AG04449 (cell line): Measurements from ENCODE around the gene ALG2.
A peak's percentile ranks its signal among the peaks of the same experiment; 100 is the strongest.

Source experiments
- CTCF ChIA-PET: fragments of 350-600 bp; formaldehyde crosslinking; extraction: SDS; loops from one replicate; lab custom pipeline; 2021; ENCODE audit warnings: antibody characterized with exemption; lab: Yijun Ruan, JAX
- POLR2A ChIA-PET: fragments of 400-600, 350-600 bp; formaldehyde crosslinking; extraction: SDS; loops from one replicate; lab custom pipeline; 2020; ENCODE audit warnings: antibody characterized with exemption, inconsistent platforms; lab: Yijun Ruan, JAX
- DNase-seq: peaks from one replicate; pipeline ENCODE4 v3.0.0-alpha.2; 2010; ENCODE audit warnings: low read depth, low spot score
- H3K4me3 ChIP-seq: 2 replicates; pipeline ENCODE4 v1.5.1; 2011; ENCODE audit warnings: low read depth, mild to moderate bottlenecking, control low read depth, low read length
- CTCF ChIP-seq: IDR thresholded peaks from one replicate; pipeline ENCODE4 v1.5.1; 2011; ENCODE audit warnings: mild to moderate bottlenecking, moderate library complexity, low read length, control low read depth, inconsistent platforms; ENCODE audit not compliant: insufficient read depth; ENCODE audit errors: missing control alignments

Gene ALG2

DNA sequence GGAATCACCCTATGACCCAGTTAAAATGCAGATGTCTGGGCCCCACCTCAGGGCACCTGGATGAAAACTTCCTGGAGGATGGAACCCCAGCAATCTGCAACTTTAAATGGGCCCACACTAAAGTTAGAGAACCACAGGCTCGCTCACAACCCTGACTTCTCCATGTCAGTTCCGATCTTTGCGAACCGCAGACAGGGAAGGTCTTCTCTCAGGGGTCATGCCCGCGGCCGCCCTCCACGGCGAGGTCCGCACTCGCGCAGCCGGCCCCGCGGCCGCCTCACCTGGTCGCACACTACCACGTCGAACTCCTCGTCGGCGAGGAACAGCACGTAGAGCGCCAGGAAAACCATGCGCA, 499 bp downstream of the ALG2 start:
- TF ChIP-seq CTCF = no peak
- peak overlapping the region; percentile 92 for H3K4me3 ChIP-seq
- ChIA-PET CTCF (interaction anchor here (1.3 to 7.6 kb wide), 4 partner anchors 11 to 223 kb away, joined by 3 to 37 read pairs (median 12); no protein-coding TSS in a partner anchor), POLR2A (interaction anchor here (0.5 to 1.8 kb wide), 5 partner anchors 10 to 601 kb away, joined by 3 to 8 read pairs (median 3); no protein-coding TSS in a partner anchor)
- DNase-seq = no peak

GRCh38 chr9:99220011-99220410, 1.7 kb downstream of the ALG2 start:
- TF ChIP-seq CTCF = no peak
- no peak for DNase-seq
- no peak overlapping the region for H3K4me3 ChIP-seq
- CTCF ChIA-PET = interaction anchor here (0.8 to 7.6 kb wide), 4 partner anchors 12 to 56 kb away, joined by 3 to 37 read pairs (median 4); no protein-coding TSS in a partner anchor
- POLR2A ChIA-PET = no interaction called here

- DNase-seq = no peak
- no peak overlapping the region for H3K4me3 ChIP-seq
- POLR2A ChIA-PET = no interaction called here
- CTCF ChIA-PET = interaction anchor here (0.6 to 7.6 kb wide), 4 partner anchors 15 to 50 kb away, joined by 3 to 37 read pairs (median 8); no protein-coding TSS in a partner anchor
- no peak for TF ChIP-seq CTCF
These were observed 5.7 kb downstream of the ALG2 start for GRCh38 chr9:99216073-99216472.

- POLR2A ChIA-PET = no interaction called here
- no peak for TF ChIP-seq CTCF
- no peak for DNase-seq
- no peak overlapping the region for H3K4me3 ChIP-seq
- CTCF ChIA-PET = interaction anchor here (2.0 to 3.7 kb wide), 2 partner anchors 16 to 28 kb away, joined by 6 to 19 read pairs; no protein-coding TSS in a partner anchor
These were observed 8.5 kb downstream of the ALG2 start for GRCh38 chr9:99213197-99213596.

DNA sequence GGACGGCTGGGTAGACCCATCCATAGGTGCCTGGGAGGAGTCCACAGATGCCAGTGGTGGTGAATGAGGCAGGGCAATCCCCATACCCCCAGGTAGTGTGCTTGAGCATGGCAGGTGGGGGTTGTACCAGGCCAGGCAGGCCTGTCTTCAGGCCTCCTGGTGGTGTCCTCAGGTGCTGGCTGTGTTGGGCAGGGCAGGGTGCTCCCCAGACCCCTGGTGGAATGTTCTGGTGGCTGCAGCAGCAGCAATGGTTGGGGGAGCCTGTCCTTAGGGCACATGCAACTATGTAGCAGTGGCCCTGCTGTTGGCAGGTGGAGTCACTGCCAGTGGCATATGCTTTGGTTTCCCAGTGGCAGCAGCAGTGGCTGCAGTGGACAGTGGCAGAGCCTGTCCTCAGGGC, 10.0 kb downstream of the ALG2 start:
- no peak overlapping the region for H3K4me3 ChIP-seq
- CTCF ChIA-PET = interaction anchor here (2.0 to 3.7 kb wide), 2 partner anchors 14 to 27 kb away, joined by 6 to 19 read pairs; no protein-coding TSS in a partner anchor
- POLR2A ChIA-PET = no interaction called here
- DNase-seq = no peak
- no peak for TF ChIP-seq CTCF

- ChIA-PET CTCF (interaction anchor here (1.1 to 1.4 kb wide), 2 partner anchors 26 to 46 kb away, joined by 3 to 7 read pairs; no protein-coding TSS in a partner anchor), POLR2A (interaction anchor here (0.6 kb wide), 1 partner anchor 11 kb away, joined by 3 read pairs; the partner anchor contains the start of gene ALG2)
These were observed 11.2 kb downstream of the ALG2 start for GRCh38 chr9:99210572-99210971.

More at GRCh38 chr9:99210572-99210971, 11.2 kb downstream of the ALG2 start:
- no peak for TF ChIP-seq CTCF
- DNase-seq = no peak
- no peak overlapping the region for H3K4me3 ChIP-seq
